ENCODE measurements around the gene CEP290. TPM values are rescaled to one million over a fixed set of nuclear protein-coding genes. Genes with fewer than 3 reads are reported as not detected.

Gene CEP290
- total RNA-seq, 4 donors from 2014 or later = 24.7 to 42.6 (median 36.6) TPM

DNA sequence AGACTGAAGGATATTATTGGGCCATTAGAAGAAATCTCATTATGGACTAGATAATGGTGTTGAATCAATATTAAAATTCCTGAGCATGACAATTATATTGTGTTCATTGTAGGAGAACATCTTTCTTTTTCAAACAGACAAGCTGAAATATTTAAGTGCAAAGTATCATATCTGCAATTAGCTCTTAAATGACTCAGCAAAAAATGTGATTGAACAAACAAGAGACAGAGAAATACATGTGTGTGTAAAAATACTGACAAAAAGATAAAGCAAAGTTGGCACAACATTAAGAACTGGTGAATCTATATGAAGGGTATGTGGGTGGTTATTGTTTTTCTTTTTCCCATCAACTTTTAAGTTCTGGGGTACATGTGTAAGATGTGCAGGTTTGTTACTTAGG, 9.5 kb downstream of the CEP290 start:
- TF ChIP-seq, protein P1, sequence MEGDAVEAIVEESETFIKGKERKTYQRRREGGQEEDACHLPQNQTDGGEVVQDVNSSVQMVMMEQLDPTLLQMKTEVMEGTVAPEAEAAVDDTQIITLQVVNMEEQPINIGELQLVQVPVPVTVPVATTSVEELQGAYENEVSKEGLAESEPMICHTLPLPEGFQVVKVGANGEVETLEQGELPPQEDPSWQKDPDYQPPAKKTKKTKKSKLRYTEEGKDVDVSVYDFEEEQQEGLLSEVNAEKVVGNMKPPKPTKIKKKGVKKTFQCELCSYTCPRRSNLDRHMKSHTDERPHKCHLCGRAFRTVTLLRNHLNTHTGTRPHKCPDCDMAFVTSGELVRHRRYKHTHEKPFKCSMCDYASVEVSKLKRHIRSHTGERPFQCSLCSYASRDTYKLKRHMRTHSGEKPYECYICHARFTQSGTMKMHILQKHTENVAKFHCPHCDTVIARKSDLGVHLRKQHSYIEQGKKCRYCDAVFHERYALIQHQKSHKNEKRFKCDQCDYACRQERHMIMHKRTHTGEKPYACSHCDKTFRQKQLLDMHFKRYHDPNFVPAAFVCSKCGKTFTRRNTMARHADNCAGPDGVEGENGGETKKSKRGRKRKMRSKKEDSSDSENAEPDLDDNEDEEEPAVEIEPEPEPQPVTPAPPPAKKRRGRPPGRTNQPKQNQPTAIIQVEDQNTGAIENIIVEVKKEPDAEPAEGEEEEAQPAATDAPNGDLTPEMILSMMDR (IDR thresholded peaks at IDR 0.05) = no peak
- TF ChIP-seq POLR2A (IDR thresholded peaks at IDR 0.05) = no peak
- no peaks in the 10 kb centered on the region for H3K36me3 ChIP-seq
- intact Hi-C loops (cut with DNase I) = no loop called here

DNA sequence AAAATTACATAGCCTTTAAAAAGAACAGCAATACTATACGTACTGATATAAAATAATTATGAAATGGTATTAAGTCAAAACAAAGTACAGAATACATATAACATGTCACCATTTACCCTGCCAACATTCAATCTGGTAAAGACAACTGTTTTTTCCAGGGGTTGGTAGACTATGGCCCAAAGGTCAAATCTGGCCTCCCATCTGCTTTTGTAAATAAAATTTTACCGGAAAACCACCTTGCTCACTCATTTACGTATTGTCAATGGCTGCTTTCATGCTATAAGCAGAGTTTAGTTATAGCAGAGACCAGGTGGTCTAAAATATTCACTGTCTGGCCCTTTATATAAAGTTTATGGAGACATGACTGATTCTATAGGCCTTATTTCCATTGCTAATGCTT, 14.0 kb downstream of the CEP290 start:
- no peak overlapping the region for H3K4me3 ChIP-seq (replicated peaks in 1 of 3)
- no peaks in the 10 kb centered on the region for H3K4me1 ChIP-seq
- no peak overlapping the region for H3K27ac ChIP-seq
- intact Hi-C loops (cut with DNase I) = no loop called here
- WGBS, 2 donors = 94 to 95% methylated on average over 3 of the region's 3 CpGs
- H3K27me3 ChIP-seq = no peaks in the 10 kb centered on the region
- no peaks in the 10 kb centered on the region for H3K9me3 ChIP-seq
- H3K36me3 ChIP-seq = peaks cover 0 to 2% of the 10 kb centered on the region in 2 donors
- DNase-seq = no peak
- no peak for TF ChIP-seq POLR2A (IDR thresholded peaks at IDR 0.05)
- TF ChIP-seq, protein P1 (IDR thresholded peaks at IDR 0.05) = no peak

More for the DNA sequence above, 9.5 kb downstream of the CEP290 start:
- no peak overlapping the region for H3K4me3 ChIP-seq (replicated peaks in 1 of 3)
- H3K9me3 ChIP-seq = no peaks in the 10 kb centered on the region
- H3K27me3 ChIP-seq = no peaks in the 10 kb centered on the region
- no peak for DNase-seq
- H3K4me1 ChIP-seq = no peaks in the 10 kb centered on the region
- H3K27ac ChIP-seq = no peak overlapping the region

- 99 to 100% methylated on average over 3 of the region's 3 CpGs for WGBS, 2 donors
Observed at GRCh38 chr12:88127099-88127498, 14.8 kb downstream of the CEP290 start.

GRCh38 chr12:88122666-88123065, 19.2 kb downstream of the CEP290 start:
- H3K4me1 ChIP-seq = no peaks in the 10 kb centered on the region
- no peak overlapping the region for H3K27ac ChIP-seq
- TF ChIP-seq POLR2A (IDR thresholded peaks at IDR 0.05) = no peak
- TF ChIP-seq, protein P1 (IDR thresholded peaks at IDR 0.05) = no peak
- intact Hi-C loops (cut with DNase I) = no loop called here
- DNase-seq = no peak
- H3K27me3 ChIP-seq = no peaks in the 10 kb centered on the region
- peaks cover 0 to 8% of the 10 kb centered on the region in 2 donors for H3K36me3 ChIP-seq
- no peak overlapping the region for H3K4me3 ChIP-seq (replicated peaks in 1 of 3)
- no peaks in the 10 kb centered on the region for H3K9me3 ChIP-seq
- 70 to 71% methylated on average over 4 of the region's 4 CpGs for WGBS, 2 donors

More at GRCh38 chr12:88127099-88127498, 14.8 kb downstream of the CEP290 start:
- H3K27me3 ChIP-seq = no peaks in the 10 kb centered on the region
- no peaks in the 10 kb centered on the region for H3K4me1 ChIP-seq
- no peak for TF ChIP-seq POLR2A (IDR thresholded peaks at IDR 0.05)
- TF ChIP-seq, protein P1 (IDR thresholded peaks at IDR 0.05) = no peak
- H3K27ac ChIP-seq = no peak overlapping the region
- H3K4me3 ChIP-seq (replicated peaks in 1 of 3) = no peak overlapping the region
- H3K9me3 ChIP-seq = no peaks in the 10 kb centered on the region
- H3K36me3 ChIP-seq = peaks cover 0 to 2% of the 10 kb centered on the region in 2 donors
- intact Hi-C loops (cut with DNase I) = no loop called here
- DNase-seq = no peak

- H3K4me3 ChIP-seq (replicated peaks in 1 of 3) = no peak overlapping the region
- H3K36me3 ChIP-seq = peaks cover 0 to 18% of the 10 kb centered on the region in 2 donors
- WGBS, 2 donors = 53 to 69% methylated on average over 3 of the region's 3 CpGs
- TF ChIP-seq POLR2A (IDR thresholded peaks at IDR 0.05) = no peak
- TF ChIP-seq, protein P1 (IDR thresholded peaks at IDR 0.05) = no peak
- intact Hi-C loops (cut with DNase I) = no loop called here
- no peaks in the 10 kb centered on the region for H3K27me3 ChIP-seq
- DNase-seq = no peak
- no peak overlapping the region for H3K27ac ChIP-seq
- H3K9me3 ChIP-seq = no peaks in the 10 kb centered on the region
- no peaks in the 10 kb centered on the region for H3K4me1 ChIP-seq
Observed at GRCh38 chr12:88113871-88114270, 28.0 kb downstream of the CEP290 start.

Measured in thyroid gland (tissue), 4 donors.